GM12878 (cell line): ENCODE measurements around the gene IMMT.
"Not testable (repeated sequence)": the region's sequence is repeated elsewhere in the genome, so short reads cannot be mapped to it uniquely, and the experiment has no call there.

Source experiments
- EGR1 ChIP-seq, 2 experiments: IDR thresholded peaks; 1 replicate in 1 of 2; 2 replicates in 1 of 2; pipeline ENCODE4 v1.6.1; 2011 to 2012; ENCODE audit warnings: low read depth in 2 of 2, low read length in 2 of 2, borderline replicate concordance in 1 of 2, mild to moderate bottlenecking in 1 of 2, moderate library complexity in 1 of 2
- EP300 ChIP-seq, 2 experiments: fragments of 150-350 bp in 1 of 2; IDR thresholded peaks; 2 replicates each; pipeline ENCODE4 v1.6.1; 2011 to 2012; ENCODE audit warnings: low read depth in 2 of 2, low read length in 2 of 2, borderline replicate concordance in 1 of 2, improper control_type of control experiment in 1 of 2, inconsistent platforms in 1 of 2; ENCODE audit not compliant: control insufficient read depth in 1 of 2
- FOXM1 ChIP-seq: IDR thresholded peaks from 2 replicates; pipeline ENCODE4 v1.6.1; 2012; ENCODE audit warnings: low read depth, mild to moderate bottlenecking, inconsistent platforms, low read length, moderate library complexity
- HDAC6 ChIP-seq: fragments of 200-600 bp; sonication (generic); IDR thresholded peaks from one replicate; pipeline ENCODE4 v1.8.0; 2017; ENCODE audit warnings: antibody characterized with exemption; ENCODE audit not compliant: unreplicated experiment
- KAT2A ChIP-seq: conservative IDR thresholded peaks from 2 replicates; pipeline ENCODE4 v1.6.1; 2011; ENCODE audit warnings: low read depth, low read length; ENCODE audit not compliant: control insufficient read depth
- LARP7 ChIP-seq: fragments of 450-650 bp; IDR thresholded peaks from 2 replicates; pipeline ENCODE4 v1.6.1; 2017; ENCODE audit warnings: mild to moderate bottlenecking
- ZNF217 ChIP-seq: fragments of 450-650 bp; IDR thresholded peaks from 2 replicates; pipeline ENCODE4 v1.6.1; 2017; ENCODE audit warnings: antibody characterized with exemption, mild to moderate bottlenecking
- TF ChIP-seq, protein P1 (sequence below), 3 experiments: IDR thresholded peaks in 2 of 3; conservative IDR thresholded peaks in 1 of 3; 2 replicates each; pipeline ENCODE4 v1.5.1; 2011; ENCODE audit warnings: low read depth in 3 of 3, low read length in 3 of 3, mild to moderate bottlenecking in 3 of 3, control low read depth in 2 of 3, moderate library complexity in 2 of 3, inconsistent platforms in 1 of 3, mixed read lengths in 1 of 3; ENCODE audit not compliant: control insufficient read depth in 2 of 3, insufficient read depth in 1 of 3; ENCODE audit errors: extremely low read depth in 1 of 3

DNA sequence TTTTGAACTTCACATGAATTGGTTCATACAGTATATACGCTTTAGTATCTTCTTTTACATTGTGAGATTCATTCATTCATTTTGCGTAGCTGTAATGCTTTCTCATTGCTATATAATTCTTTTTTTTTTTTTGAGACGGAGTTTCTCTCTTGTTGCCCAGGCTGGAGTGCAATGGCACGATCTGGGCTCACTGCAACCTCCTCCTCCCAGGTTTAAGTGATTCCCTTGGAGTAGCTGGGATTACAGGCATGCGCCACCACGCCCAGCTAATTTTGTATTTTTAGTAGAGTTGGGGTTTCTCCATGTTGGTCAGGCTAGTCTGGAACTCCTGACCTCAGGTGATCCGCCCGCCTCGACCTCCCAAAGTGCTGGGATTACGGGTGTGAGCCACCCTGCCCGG is 5.3 kb upstream of the IMMT start:
- TF ChIP-seq FOXM1; EP300 (IDR thresholded peaks at IDR 0.05; ENCODE audit: borderline replicate concordance in 1 of 2, control insufficient read depth in 1 of 2, low read depth in 2 of 2, low read length in 2 of 2); ZNF217; KAT2A; EGR1 (IDR thresholded peaks at IDR 0.05; ENCODE audit: borderline replicate concordance in 1 of 2, low read depth in 2 of 2, low read length in 2 of 2); LARP7; HDAC6: not testable (repeated sequence)
- TF ChIP-seq, protein P1, sequence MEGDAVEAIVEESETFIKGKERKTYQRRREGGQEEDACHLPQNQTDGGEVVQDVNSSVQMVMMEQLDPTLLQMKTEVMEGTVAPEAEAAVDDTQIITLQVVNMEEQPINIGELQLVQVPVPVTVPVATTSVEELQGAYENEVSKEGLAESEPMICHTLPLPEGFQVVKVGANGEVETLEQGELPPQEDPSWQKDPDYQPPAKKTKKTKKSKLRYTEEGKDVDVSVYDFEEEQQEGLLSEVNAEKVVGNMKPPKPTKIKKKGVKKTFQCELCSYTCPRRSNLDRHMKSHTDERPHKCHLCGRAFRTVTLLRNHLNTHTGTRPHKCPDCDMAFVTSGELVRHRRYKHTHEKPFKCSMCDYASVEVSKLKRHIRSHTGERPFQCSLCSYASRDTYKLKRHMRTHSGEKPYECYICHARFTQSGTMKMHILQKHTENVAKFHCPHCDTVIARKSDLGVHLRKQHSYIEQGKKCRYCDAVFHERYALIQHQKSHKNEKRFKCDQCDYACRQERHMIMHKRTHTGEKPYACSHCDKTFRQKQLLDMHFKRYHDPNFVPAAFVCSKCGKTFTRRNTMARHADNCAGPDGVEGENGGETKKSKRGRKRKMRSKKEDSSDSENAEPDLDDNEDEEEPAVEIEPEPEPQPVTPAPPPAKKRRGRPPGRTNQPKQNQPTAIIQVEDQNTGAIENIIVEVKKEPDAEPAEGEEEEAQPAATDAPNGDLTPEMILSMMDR (IDR thresholded peaks at IDR 0.05 in 2 of 3, conservative IDR thresholded peaks at IDR 0.05 in 1 of 3; ENCODE audit: control insufficient read depth in 2 of 3, extremely low read depth in 1 of 3, insufficient read depth in 1 of 3, low read depth in 3 of 3, low read length in 3 of 3): not testable (repeated sequence)
